Measurements from ENCODE around the gene VEPH1.

The VEPH1 gene

GRCh38 chr3:157393113-157393512, 110.1 kb downstream of the VEPH1 start:
- DNase-seq (ENCODE audit: insufficient read length, low spot score) = no peak
- no peak for FAIRE-seq

GRCh38 chr3:157392104-157392503, 111.1 kb downstream of the VEPH1 start:
- no peak for FAIRE-seq
- no peak for DNase-seq (ENCODE audit: insufficient read length, low spot score)

GRCh38 chr3:157390713-157391515, 112.3 kb downstream of the VEPH1 start:
- FAIRE-seq = peak; percentile 40
- DNase-seq (ENCODE audit: insufficient read length, low spot score) = no peak

GRCh38 chr3:157388976-157389375, 114.2 kb downstream of the VEPH1 start:
- DNase-seq (ENCODE audit: insufficient read length, low spot score) (no peak), FAIRE-seq (no peak)

- FAIRE-seq = no peak
- DNase-seq (ENCODE audit: insufficient read length, low spot score) = no peak
Measured at GRCh38 chr3:157387708-157388435, 115.3 kb downstream of the VEPH1 start.

GRCh38 chr3:157384491-157384890, 118.7 kb downstream of the VEPH1 start:
- DNase-seq (ENCODE audit: insufficient read length, low spot score) = no peak
- FAIRE-seq = no peak

GRCh38 chr3:157384031-157384430, 119.2 kb downstream of the VEPH1 start:
- no peak for FAIRE-seq
- no peak for DNase-seq (ENCODE audit: insufficient read length, low spot score)

- FAIRE-seq (no peak), DNase-seq (ENCODE audit: insufficient read length, low spot score) (no peak)
Measured at GRCh38 chr3:157381606-157382005, 121.6 kb downstream of the VEPH1 start.

GRCh38 chr3:157379525-157380140, 123.6 kb downstream of the VEPH1 start:
- FAIRE-seq (no peak), DNase-seq (ENCODE audit: insufficient read length, low spot score) (no peak)

GRCh38 chr3:157376603-157377300, 126.5 kb downstream of the VEPH1 start:
- FAIRE-seq (no peak), DNase-seq (ENCODE audit: insufficient read length, low spot score) (no peak)

GRCh38 chr3:157375342-157375986, 127.8 kb downstream of the VEPH1 start:
- FAIRE-seq (no peak), DNase-seq (ENCODE audit: insufficient read length, low spot score) (no peak)

GRCh38 chr3:157374933-157375332, 128.3 kb downstream of the VEPH1 start:
- FAIRE-seq = no peak

GRCh38 chr3:157373783-157374182, 129.4 kb downstream of the VEPH1 start:
- DNase-seq (ENCODE audit: insufficient read length, low spot score) (no peak), FAIRE-seq (no peak)

More at GRCh38 chr3:157374933-157375332, 128.3 kb downstream of the VEPH1 start:
- no peak for DNase-seq (ENCODE audit: insufficient read length, low spot score)

GRCh38 chr3:157370867-157371266, 132.3 kb downstream of the VEPH1 start:
- FAIRE-seq (no peak), DNase-seq (ENCODE audit: insufficient read length, low spot score) (no peak)

- no peak for DNase-seq (ENCODE audit: insufficient read length, low spot score)
- no peak for FAIRE-seq
Measured at GRCh38 chr3:157369727-157370421, 133.3 kb downstream of the VEPH1 start.

GRCh38 chr3:157368171-157368570, 135.0 kb downstream of the VEPH1 start:
- FAIRE-seq (no peak), DNase-seq (ENCODE audit: insufficient read length, low spot score) (no peak)

GRCh38 chr3:157363393-157363792, 139.8 kb downstream of the VEPH1 start:
- DNase-seq (ENCODE audit: insufficient read length, low spot score) (no peak), FAIRE-seq (no peak)

- DNase-seq (ENCODE audit: insufficient read length, low spot score) = no peak
- FAIRE-seq = no peak
Measured at GRCh38 chr3:157362348-157362747, 140.9 kb downstream of the VEPH1 start.

GRCh38 chr3:157360044-157360443, 143.2 kb downstream of the VEPH1 start:
- FAIRE-seq (peak; percentile 9), DNase-seq (ENCODE audit: insufficient read length, low spot score) (peak; percentile 83)

GRCh38 chr3:157356541-157356940, 146.7 kb downstream of the VEPH1 start:
- no peak for DNase-seq (ENCODE audit: insufficient read length, low spot score)
- no peak for FAIRE-seq

All from HTR-8/SVneo (cell line).